HG03571 (cell line): ENCODE measurements around the gene ADARB2.

Source experiments
- ATAC-seq: cut with Tn5 transposase; IDR thresholded peaks from one replicate; pipeline ENCODE4 v1.9.1; 2021; ENCODE audit not compliant: unreplicated experiment

The ADARB2 gene

GRCh38 chr10:1155791-1156615, 581.3 kb downstream of the ADARB2 start:
- ATAC-seq = no peak

DNA sequence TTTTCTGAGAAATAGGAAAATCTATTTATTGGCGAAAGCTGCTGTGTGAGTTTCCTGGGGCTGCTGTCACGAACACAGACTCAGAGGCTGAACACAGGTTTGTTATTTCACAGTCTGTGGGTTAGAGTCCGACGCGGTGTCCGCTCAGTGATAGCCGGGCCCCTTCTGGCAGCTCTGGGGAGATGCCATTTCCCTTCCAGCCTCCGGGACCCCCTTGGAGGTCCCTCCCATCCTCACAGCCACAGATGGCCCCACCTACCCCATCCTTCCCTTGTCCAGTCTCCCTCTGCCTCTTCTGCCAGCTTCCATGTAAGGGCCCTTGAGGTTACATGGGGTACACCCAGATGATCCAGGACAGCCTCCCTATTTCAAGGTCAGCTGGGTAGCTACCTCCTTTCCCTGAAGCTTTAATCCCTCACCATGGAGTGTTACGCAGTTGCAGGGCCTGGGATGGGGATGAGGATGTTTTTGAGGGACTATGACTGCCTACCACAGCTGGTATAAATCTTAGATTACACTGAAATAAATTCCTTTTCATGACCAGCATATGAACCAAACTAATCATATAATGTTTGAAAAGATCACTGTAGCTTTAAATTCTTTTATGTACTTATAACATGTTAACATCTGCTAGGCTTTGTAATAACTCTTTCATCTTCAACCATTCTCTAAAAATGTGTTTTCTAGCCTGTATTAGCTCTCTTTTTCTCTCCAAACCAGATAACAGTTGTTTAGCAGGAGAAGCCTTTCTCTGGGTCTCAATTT, 582.6 kb downstream of the ADARB2 start:
- no peak for ATAC-seq

DNA sequence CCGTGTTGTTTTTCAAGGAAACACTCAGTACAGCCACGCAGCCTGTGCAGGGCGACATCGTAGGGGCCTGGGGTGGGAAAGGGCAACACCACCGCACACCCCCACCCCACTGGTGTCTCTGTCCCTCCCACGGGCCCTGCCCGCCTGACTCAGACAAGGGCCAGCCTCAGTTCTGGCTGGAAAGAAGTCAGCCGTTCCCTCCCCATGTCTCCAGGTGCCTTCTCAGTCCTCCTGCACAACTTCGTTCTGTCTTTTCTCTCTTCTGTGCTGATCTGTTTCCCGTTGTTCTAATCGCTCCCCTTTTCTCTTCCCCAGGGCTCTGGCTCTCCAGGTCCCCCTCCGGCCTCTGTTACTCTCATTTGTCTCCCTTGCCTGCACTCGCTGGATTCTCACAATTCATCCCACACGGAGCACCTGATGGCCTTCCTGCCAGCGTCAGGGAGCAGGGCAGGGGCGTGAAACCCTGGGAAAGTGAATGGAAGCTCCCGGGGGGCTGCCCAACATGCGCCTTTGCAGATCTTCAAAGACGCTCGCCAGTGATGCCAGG, 583.4 kb downstream of the ADARB2 start:
- no peak for ATAC-seq

GRCh38 chr10:1153251-1153763, 584.0 kb downstream of the ADARB2 start:
- ATAC-seq = no peak

GRCh38 chr10:1152386-1153250, 584.7 kb downstream of the ADARB2 start:
- ATAC-seq = no peak

GRCh38 chr10:1151076-1152033, 586.0 kb downstream of the ADARB2 start:
- peak; percentile 55 for ATAC-seq

GRCh38 chr10:1150638-1150955, 586.7 kb downstream of the ADARB2 start:
- ATAC-seq = no peak

DNA sequence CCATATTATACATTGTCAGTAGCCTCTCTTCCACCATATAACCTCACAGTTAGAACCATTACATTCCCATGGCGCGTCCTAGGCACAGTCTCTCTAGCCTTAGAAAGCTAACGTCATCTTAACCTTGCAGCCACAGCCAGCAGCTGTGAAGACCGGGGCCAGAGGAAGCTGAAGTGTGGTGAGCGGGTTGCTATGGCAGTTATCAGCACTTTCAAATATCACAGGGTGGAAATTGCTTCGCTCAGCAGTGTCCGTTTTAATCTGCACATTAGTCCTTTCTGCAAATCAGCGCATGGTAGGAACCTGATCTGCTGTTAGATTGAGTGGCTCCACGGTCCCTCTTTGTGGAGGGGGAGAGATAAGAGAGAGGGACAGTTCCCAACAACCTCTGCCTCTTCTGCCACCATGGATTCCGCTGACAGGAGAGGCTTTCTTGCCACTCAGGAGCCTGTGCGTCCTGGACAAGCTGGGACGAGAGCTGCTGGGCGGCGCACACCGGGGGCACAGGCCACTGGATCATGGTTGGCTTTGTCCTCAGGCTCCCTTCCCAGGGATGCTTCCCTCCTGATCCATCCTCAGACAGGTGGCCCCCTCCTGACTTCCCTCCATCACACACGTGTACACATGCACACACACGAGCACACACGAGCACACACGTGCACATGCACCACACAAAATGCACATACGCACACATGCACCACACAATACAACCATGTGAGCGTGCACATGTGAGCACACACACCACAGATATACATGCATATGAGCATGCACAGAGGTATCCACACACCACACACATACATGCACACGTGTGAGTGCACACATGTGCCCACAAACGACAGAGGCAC, 587.3 kb downstream of the ADARB2 start:
- ATAC-seq = no peak

- no peak for ATAC-seq
Observed at GRCh38 chr10:1148855-1149605, 588.3 kb downstream of the ADARB2 start.

DNA sequence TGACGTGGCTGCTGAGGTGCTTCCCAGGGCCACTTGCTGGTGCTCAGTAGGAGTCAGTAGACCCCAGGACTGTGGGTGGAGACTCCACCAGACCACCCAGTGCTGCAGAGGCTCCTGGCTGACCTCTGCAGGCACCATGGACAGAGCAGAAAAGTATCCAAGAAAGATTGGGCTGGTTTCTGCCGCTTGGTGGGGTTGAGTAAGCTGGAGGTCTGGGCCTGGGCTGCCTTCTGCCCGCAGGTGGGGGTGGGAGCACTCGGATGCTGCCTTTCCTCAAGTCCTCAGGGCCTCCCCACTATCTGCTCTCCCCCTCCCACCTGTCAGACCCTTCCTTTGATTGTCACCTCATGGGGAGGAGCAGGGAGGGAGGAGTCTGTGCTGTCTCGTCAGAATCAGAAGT, 589.5 kb downstream of the ADARB2 start:
- ATAC-seq = no peak

DNA sequence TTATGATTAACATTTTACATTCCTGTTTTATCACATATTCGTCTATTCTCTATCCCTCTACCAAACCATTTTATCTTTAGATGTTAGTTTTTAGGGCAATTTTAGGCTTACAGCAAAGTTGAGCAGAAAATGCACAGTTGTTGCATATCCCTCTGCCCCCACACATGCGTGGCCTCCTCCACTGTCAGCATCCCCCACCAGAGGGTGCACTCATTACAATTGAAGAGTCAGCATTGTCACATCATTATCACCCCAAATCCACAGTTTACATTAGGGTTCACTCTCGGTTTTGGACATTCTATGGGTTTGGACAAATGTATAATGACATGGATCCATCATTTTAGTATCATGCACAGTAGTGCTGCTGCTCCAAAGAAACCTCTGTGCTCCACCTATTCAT, 594.7 kb downstream of the ADARB2 start:
- ATAC-seq = no peak

DNA sequence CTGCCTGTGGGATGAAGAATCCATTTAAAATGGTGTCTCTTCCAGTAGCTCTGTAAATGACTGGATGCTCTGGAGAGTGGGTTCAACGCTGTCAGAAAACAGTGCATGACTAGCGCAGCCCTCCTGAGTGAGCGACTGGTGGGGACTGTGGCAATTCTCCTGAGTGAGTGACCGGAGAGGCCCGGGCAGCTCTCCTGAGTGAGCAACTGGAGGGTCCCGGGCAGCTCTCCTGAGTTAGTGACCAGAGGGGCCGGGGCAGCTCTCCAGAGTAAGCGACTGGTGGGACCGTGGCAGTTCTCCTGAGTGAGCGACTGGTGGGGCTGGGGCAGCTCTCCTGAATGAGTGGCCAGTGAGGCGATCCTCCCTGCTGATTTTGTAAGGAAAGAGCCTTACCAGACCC, 595.6 kb downstream of the ADARB2 start:
- ATAC-seq = no peak

DNA sequence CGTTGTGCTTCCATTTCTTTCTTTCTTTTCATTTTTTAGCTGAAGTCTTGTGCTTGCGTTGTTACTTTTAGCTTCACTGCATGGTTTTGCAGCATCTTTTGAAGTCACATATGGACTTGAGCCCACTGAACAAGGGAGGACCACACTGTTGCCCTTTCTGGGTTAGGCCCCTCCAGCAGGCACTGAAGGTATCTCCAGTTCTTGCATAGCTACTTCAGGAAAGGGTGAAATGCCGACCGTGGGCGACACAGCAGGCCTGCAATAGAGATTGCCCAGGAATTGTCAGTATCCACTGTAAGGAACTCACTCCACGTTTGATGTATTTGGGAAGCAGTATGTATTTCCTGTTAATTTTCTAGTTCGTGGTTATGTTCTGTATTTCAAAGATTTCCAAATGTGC, 596.1 kb downstream of the ADARB2 start:
- ATAC-seq = no peak

GRCh38 chr10:1138529-1138928, 598.8 kb downstream of the ADARB2 start:
- ATAC-seq = no peak

- ATAC-seq = no peak
Observed at GRCh38 chr10:1137499-1138163, 599.7 kb downstream of the ADARB2 start.

GRCh38 chr10:1136268-1136667, 601.1 kb downstream of the ADARB2 start:
- no peak for ATAC-seq

DNA sequence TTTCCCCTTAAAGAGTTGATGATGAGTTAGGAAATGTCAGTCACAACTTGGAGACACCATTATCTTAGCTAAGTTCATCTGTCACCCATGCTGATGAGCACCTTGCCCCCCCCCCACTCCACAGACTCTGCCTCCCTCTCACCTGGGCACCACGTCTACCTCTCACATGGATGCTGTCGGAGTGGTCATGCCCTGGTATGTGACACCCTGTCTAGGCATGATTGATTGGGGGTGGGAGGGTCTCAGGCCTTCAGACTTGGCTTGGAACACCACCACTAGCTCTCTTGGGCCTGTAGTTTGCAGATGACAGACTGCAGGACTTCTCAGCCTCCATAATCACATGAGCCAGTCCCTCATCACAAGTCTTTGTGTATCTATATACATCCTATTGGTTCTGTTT, 603.2 kb downstream of the ADARB2 start:
- no peak for ATAC-seq
